K562 (cell line): ENCODE measurements around the gene LHFPL5. TPM values are rescaled to one million over a fixed set of nuclear protein-coding genes. Genes with fewer than 3 reads are reported as not detected.
A peak's percentile ranks its signal among the peaks of the same experiment; 100 is the strongest.

Source experiments
- ADNP ChIP-seq: fragments of 200-800 bp; sonication (Bioruptor generic); IDR thresholded peaks from 2 replicates; pipeline ENCODE4 v1.6.1; 2016; ENCODE audit warnings: missing genetic modification characterization, missing compliant biosample characterization
- CHAMP1 ChIP-seq: fragments of 450-650 bp; IDR thresholded peaks from 2 replicates; pipeline ENCODE4 v1.6.1; 2016; ENCODE audit warnings: mild to moderate bottlenecking
- CREB3L1 ChIP-seq: fragments of 450-650 bp; IDR thresholded peaks from 2 replicates; pipeline ENCODE4 v1.6.1; 2014; ENCODE audit warnings: low read depth, mild to moderate bottlenecking, moderate library complexity, borderline replicate concordance
- CXXC5 ChIP-seq: fragments of 250-450 bp; sonication (Bioruptor Pico); IDR thresholded peaks from 2 replicates; pipeline ENCODE4 v1.8.0; 2022; ENCODE audit warnings: inconsistent platforms, mild to moderate bottlenecking, moderate library complexity
- HOMEZ ChIP-seq: fragments of 250-450 bp; sonication (Bioruptor Pico); IDR thresholded peaks from 2 replicates; pipeline ENCODE4 v1.4.0; 2020; ENCODE audit warnings: mild to moderate bottlenecking, moderate library complexity
- KDM5B ChIP-seq: fragments of 200-600 bp; sonication (generic); IDR thresholded peaks from 2 replicates; pipeline ENCODE4 v1.6.1; 2012; ENCODE audit warnings: low read depth, mild to moderate bottlenecking, moderate library complexity, low read length, control low read depth, inconsistent platforms; ENCODE audit not compliant: insufficient replicate concordance
- MEF2A ChIP-seq: IDR thresholded peaks from 2 replicates; pipeline ENCODE4 v1.6.1; 2011; ENCODE audit warnings: low read depth, mild to moderate bottlenecking, low read length, moderate library complexity; ENCODE audit not compliant: control insufficient read depth
- PCBP1 ChIP-seq: fragments of 200-400 bp; formaldehyde crosslinking; IDR thresholded peaks from 2 replicates; pipeline ENCODE4 v1.6.1; 2018; ENCODE audit warnings: mild to moderate bottlenecking, low read depth, low read length; ENCODE audit not compliant: poor library complexity, severe bottlenecking
- PHF21A ChIP-seq: fragments of 450-650 bp; IDR thresholded peaks from 2 replicates; pipeline ENCODE4 v1.6.1; 2017; ENCODE audit warnings: low read depth, borderline replicate concordance
- PRMT5 ChIP-seq: sonication (generic); formaldehyde crosslinking; IDR thresholded peaks from 2 replicates; pipeline ENCODE4 v1.5.0; 2020; ENCODE audit warnings: missing genetic modification reagents
- RBM34 ChIP-seq: fragments of 200-400 bp; formaldehyde crosslinking; IDR thresholded peaks from 2 replicates; pipeline ENCODE4 v1.6.1; 2018; ENCODE audit warnings: low read length, borderline replicate concordance; ENCODE audit not compliant: insufficient read depth
- RFX5 ChIP-seq: IDR thresholded peaks from 2 replicates; pipeline ENCODE4 v1.6.1; 2011; ENCODE audit warnings: low read depth, mild to moderate bottlenecking, improper control_type of control experiment, low read length
- ZNF407 ChIP-seq: fragments of 450-650 bp; IDR thresholded peaks from 2 replicates; pipeline ENCODE4 v1.6.1; 2016; ENCODE audit warnings: low read depth
- polyA plus RNA-seq, 8 experiments: library from polyadenylated mRNA; depleted of rRNA in 4 of 8; stranded (reverse) in 5 of 8; unstranded in 3 of 8; fragments of >200 nt; fragmentation: Nextera tagmentation in 2 of 8; fragmentation: Illumina TruSeq in 1 of 8; extraction: Ambion mirVana in 2 of 8; extraction: Trizol in 1 of 8; gene quantifications; 2 replicates each; pipeline versions ENCODE4 v1.2.1 to v1.2.3, GENCODE V29; 2011 to 2014; ENCODE audit warnings: inconsistent platforms in 1 of 8, missing spikeins in 1 of 8
- total RNA-seq, 7 experiments: library from RNA; depleted of rRNA in 6 of 7; stranded (reverse); fragments of >200 nt in 6 of 7; fragmentation: Illumina TruSeq in 2 of 7; extraction: Trizol in 2 of 7; gene quantifications; 2 replicates each; pipeline versions ENCODE4 v1.2.1 to v1.2.3, GENCODE V29; 2011 to 2021; ENCODE audit warnings: low replicate concordance in 1 of 7

Gene LHFPL5
- total and polyA plus RNA-seq, 9 of the 15 experiments (the other 6 are each of a cell fraction or from before 2014, with no cell fraction given) = not detected

DNA sequence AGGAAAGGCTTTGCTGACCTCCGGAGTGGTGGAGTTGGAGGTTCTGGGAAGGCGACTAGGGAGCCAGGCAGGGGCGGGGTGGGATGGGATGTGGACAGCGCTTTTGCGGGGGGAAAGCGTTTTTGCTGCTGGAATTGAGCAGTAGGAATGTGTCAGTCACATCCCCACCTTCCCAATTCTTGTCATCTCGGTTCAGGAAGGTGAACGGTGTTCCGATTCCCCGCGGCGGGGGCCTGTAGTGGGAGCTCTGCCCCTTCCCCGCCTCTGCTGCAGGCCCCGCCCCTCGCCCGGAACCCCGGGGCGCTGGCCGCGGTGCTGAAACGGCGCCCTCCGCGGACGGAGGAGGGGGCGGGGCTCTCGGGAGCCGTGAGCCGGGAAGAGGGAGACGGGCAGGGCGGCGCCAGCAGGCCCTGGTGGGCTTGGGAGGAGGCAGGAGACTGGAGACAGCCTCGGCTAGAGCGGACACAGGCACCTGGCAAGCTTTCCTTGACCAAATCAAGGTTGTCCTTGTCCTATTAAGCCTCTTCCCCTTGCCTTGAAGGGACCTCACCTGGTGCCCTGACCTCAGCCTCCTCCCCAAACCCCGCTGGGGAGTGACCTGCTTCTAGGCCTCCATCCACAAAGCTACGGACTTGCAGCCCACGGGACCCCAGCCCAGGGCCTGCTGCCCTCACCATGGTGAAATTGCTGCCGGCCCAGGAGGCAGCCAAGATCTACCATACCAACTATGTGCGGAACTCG is at the start of gene LHFPL5 (continued):
- no peak for TF ChIP-seq ZNF407
- no peak for TF ChIP-seq ADNP (tag)
- no peak for TF ChIP-seq RFX5
- peak; percentile 97 for TF ChIP-seq PRMT5 (CRISPR knock-in tag)
- no peak for TF ChIP-seq PHF21A
- 0 out of 2 replicates have a peak, but pooled peaks have one; percentile 35 for TF ChIP-seq HOMEZ (CRISPR knock-in tag)
- no peak for TF ChIP-seq RBM34
- no peak for TF ChIP-seq CREB3L1
- peak; percentile 47 for TF ChIP-seq PCBP1
- TF ChIP-seq MEF2A = no peak
- TF ChIP-seq KDM5B = no peak
- peak; percentile 74 for TF ChIP-seq CHAMP1
- TF ChIP-seq CXXC5 (CRISPR knock-in tag) = peak; percentile 68
